Testis (tissue), 2 donors: Measurements from ENCODE around the gene SMARCAD1.

Experiments
- POLR2A ChIP-seq: fragments of 450-650 bp; IDR thresholded peaks from one replicate; pipeline ENCODE4 v1.6.1; 2017; ENCODE audit warnings: antibody characterized with exemption, mild to moderate bottlenecking, moderate library complexity
- TF ChIP-seq, protein P1 (sequence below), 3 experiments: fragments of 450-650 bp in 2 of 3; fragments of 200-600 bp in 1 of 3; sonication (generic) in 1 of 3; IDR thresholded peaks; one replicate each; pipeline ENCODE4 v1.5.1; 2016 to 2019; ENCODE audit warnings: antibody characterized with exemption in 3 of 3, mild to moderate bottlenecking in 2 of 3, moderate library complexity in 1 of 3

DNA sequence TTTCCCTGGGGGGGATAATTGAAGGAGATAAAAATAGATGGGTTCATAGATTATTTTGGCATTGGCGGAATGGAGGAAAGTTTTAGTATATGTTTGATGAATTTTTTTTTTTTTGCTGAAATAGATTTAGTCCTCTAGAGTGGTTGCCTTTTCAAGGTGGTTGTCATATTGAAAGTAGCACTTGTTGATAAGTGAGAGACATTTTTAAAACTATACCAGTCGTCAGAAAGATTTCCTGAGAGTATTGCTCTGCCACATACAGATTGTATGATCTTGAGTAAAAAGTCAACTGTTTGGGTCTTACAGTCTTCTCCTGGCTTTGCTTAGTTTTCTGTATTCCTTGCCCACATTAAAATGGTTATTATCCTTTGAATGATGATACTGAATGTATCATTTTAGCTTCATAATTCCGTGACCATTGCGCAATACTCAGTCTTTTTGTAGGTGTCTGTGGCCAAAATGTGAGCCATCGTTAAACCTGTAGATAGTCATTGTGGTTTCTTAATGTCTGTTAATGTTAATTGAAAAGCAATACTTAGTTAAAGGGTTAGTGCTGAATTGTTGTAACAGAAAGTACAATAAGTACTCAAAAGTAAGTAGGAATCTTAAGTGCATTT lies 7.1 kb downstream of the SMARCAD1 start:
- TF ChIP-seq, protein P1, sequence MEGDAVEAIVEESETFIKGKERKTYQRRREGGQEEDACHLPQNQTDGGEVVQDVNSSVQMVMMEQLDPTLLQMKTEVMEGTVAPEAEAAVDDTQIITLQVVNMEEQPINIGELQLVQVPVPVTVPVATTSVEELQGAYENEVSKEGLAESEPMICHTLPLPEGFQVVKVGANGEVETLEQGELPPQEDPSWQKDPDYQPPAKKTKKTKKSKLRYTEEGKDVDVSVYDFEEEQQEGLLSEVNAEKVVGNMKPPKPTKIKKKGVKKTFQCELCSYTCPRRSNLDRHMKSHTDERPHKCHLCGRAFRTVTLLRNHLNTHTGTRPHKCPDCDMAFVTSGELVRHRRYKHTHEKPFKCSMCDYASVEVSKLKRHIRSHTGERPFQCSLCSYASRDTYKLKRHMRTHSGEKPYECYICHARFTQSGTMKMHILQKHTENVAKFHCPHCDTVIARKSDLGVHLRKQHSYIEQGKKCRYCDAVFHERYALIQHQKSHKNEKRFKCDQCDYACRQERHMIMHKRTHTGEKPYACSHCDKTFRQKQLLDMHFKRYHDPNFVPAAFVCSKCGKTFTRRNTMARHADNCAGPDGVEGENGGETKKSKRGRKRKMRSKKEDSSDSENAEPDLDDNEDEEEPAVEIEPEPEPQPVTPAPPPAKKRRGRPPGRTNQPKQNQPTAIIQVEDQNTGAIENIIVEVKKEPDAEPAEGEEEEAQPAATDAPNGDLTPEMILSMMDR (IDR thresholded peaks at IDR 0.05): no peak
- no peak for TF ChIP-seq POLR2A
